Inflammatory macrophage treated with lipopolysaccharide for 4 hours (primary cell): ENCODE results near the gene ANO2.

Experiments used
- DNase-seq: peaks from one replicate; pipeline ENCODE4 v3.0.0-alpha.2; 2020

Gene ANO2

DNA sequence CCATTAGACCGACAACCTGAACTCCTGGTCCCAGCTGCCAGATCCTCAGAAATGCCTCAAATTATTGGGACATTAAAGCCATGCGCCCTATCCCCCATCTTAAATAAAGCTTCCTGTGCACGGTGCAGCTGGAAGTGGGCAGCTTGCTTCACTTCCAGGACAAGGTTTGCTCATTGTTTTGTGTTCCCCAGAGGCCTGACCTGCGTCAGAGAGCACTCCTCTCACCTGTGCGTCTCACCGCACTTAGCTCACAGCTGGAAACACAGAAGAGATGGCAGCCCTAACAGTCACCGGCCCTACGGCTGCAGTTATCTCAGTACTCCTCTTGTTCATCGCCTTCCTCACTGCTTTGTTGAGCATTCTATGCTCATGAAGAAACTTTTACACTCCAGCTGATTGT is 135.5 kb downstream of the ANO2 start:
- DNase-seq, result no peak

GRCh38 chr12:5808981-5809380 is 136.1 kb downstream of the ANO2 start:
- DNase-seq, result no peak

- DNase-seq, result no peak
Measured at GRCh38 chr12:5807514-5808219, 137.4 kb downstream of the ANO2 start.

GRCh38 chr12:5807090-5807414 is 138.0 kb downstream of the ANO2 start:
- no peak for DNase-seq

DNA sequence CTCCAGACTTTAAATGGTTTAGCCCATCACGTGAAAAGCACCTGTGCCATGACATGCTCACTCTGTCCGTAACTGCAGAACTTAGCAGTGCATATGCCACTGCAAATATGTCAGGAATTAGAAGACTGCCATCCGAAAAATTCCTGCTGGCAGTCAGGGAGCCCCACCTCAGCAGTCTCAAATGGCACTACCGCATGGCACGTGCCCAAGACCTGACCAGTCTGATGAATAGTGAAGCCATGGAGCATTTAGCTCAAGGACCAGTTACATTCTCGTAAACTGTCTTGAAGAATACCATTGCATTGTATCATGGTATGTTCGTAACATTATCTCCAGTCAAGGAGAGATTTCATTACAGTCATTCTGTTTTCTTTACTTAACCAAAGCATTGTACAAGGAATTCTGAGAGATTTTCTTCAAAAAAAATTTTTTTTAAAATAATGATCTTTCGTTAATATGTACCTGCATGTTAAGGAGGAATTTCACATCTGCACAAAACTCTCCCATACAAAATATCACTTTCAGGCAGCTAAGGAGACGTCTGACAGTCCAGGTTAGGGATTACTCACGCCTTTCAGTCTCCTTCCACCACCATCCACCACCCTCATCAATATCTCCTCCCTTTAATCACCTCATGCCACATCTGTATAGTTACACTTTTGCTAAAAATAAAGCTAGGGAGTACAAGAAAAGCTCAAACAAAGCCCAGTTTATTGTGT is 138.5 kb downstream of the ANO2 start:
- no peak for DNase-seq

DNA sequence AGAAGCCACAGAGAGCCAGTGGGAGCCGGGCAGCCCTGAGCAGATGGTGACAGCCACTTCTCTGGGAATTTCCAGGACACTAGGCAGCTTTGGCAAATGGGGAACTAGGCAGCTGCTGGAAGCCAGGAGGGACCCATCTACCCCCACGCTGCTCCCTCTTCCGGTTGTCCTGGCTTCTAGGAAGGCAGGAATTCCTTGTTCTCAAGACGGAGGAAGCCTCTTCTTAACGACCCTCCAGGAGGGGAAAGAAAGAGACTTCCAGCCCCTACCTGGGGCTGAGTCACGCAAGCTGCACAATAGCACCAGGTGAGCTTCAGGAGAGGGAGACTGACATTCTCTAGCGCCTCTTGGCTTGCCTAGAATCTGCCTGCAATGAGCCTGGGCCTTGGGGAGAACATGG is 141.5 kb downstream of the ANO2 start:
- DNase-seq, result no peak

GRCh38 chr12:5798242-5799015 is 146.6 kb downstream of the ANO2 start:
- no peak for DNase-seq

GRCh38 chr12:5797661-5798060 is 147.4 kb downstream of the ANO2 start:
- DNase-seq, result no peak

- no peak for DNase-seq
Measured at GRCh38 chr12:5796959-5797225, 148.2 kb downstream of the ANO2 start.

GRCh38 chr12:5796171-5796958 is 148.7 kb downstream of the ANO2 start:
- no peak for DNase-seq

DNA sequence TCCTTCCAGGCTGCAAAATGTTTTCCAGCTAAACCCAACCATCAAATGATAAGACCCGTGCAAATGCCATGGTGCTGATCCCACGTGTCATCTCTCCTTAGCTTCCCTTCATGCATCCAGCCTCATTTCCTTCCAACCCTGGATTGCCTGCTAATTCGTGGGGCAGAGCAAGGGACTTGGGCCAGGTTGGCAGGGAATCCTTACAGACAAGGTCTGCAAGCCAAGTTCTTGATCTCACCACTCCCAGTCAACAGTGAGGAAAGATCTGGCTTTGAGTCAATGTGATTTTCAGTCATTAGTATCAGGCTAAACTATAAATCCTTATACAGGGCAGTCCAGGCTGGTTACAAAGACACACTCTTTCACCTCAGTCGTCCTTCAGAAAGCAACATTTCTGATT is 150.9 kb downstream of the ANO2 start:
- no peak for DNase-seq

DNA sequence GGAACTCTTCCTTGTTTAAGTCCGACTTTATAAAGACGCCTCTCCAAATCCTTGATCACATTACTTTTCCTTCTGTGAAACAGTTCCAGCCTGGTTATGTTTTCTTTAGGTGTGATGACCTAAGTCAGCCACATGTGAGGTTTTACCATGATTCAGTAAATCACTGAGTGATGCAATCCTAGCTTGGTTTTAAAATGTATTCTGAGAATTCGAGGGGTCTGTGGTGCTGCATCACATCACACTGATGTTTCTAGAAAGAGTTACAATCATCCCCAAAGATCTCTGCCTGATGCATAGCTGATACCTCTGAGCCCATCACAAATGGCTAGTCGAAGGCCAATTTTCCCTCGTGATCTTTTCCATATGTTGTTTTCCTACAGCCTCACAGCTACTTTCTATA is 152.7 kb downstream of the ANO2 start:
- no peak for DNase-seq

GRCh38 chr12:5789469-5789968 is 155.5 kb downstream of the ANO2 start:
- DNase-seq, result no peak

GRCh38 chr12:5787828-5788227 is 157.2 kb downstream of the ANO2 start:
- no peak for DNase-seq

DNA sequence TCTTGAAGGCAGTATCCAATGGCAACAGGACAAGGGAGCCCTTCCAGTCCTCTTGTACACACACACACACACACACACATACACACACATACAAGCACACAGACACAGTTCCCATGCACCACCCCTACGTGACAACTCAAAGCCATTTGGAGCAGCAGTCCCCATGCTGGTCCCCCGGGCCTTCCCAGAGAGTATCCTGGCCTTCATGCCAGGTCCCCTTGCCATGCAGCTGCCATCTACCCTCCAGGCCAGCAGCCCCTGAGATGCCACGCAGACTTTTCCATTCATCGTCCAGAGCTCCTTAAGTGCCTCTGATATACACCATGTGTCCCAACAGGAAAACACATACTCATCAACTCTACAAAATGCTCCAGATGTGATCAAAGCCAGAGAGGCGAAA is 159.5 kb downstream of the ANO2 start:
- no peak for DNase-seq

GRCh38 chr12:5784462-5785130 is 160.5 kb downstream of the ANO2 start:
- DNase-seq, result no peak

- DNase-seq, result no peak
Measured at GRCh38 chr12:5783289-5783920, 161.7 kb downstream of the ANO2 start.

- no peak for DNase-seq
Measured at GRCh38 chr12:5780536-5780935, 164.5 kb downstream of the ANO2 start.

GRCh38 chr12:5779401-5779800 is 165.7 kb downstream of the ANO2 start:
- no peak for DNase-seq

GRCh38 chr12:5778821-5779220 is 166.2 kb downstream of the ANO2 start:
- DNase-seq, result no peak

GRCh38 chr12:5777451-5777850 is 167.6 kb downstream of the ANO2 start:
- DNase-seq, result no peak

DNA sequence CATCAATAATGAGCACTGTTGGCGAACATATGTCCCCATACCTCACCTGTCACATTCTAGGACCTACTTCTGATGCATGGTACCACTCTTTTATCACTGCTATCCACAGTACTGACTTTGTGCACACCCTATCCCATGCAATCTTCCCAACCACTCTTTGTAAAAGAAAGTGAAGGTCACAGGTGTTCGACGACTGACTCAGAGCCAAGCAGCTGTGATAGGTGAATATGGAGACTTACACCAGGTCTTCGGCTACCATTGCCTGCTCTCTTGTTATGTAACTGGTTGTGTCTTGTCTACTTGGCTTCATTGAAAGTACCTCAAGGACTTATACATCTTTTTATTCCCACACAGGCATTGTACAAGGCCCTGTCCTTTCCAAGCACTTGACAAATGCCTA is 169.0 kb downstream of the ANO2 start:
- DNase-seq, result no peak
